HG02763 (cell line): ENCODE measurements around the gene WIPF2.
"Not testable (repeated sequence)": the region's sequence is repeated elsewhere in the genome, so short reads cannot be mapped to it uniquely, and the experiment has no call there.

Experiments
- ATAC-seq: cut with Tn5 transposase; IDR thresholded peaks from one replicate; pipeline ENCODE4 v1.9.1; 2021; ENCODE audit warnings: mild to moderate bottlenecking, moderate library complexity; ENCODE audit not compliant: unreplicated experiment

WIPF2 gene

GRCh38 chr17:40191237-40192208, 27.6 kb upstream of the WIPF2 start:
- peak; percentile 52 for ATAC-seq

GRCh38 chr17:40192961-40193360, 26.1 kb upstream of the WIPF2 start:
- no peak for ATAC-seq

GRCh38 chr17:40194821-40195220, 24.3 kb upstream of the WIPF2 start:
- ATAC-seq = no peak

GRCh38 chr17:40197550-40197949, 21.6 kb upstream of the WIPF2 start:
- no peak for ATAC-seq

GRCh38 chr17:40197965-40198456, 21.1 kb upstream of the WIPF2 start:
- ATAC-seq = not testable (repeated sequence)

GRCh38 chr17:40198576-40198975, 20.5 kb upstream of the WIPF2 start:
- ATAC-seq = no peak

- no peak for ATAC-seq
Observed at GRCh38 chr17:40203131-40203530, 16.0 kb upstream of the WIPF2 start.

- not testable (repeated sequence) for ATAC-seq
Observed at GRCh38 chr17:40206193-40206592, 12.9 kb upstream of the WIPF2 start.

- ATAC-seq = no peak
Observed at GRCh38 chr17:40209404-40210093, 9.6 kb upstream of the WIPF2 start.

- not testable (repeated sequence) for ATAC-seq
Observed at GRCh38 chr17:40213914-40214313, 5.2 kb upstream of the WIPF2 start.

- no peak for ATAC-seq
Observed at GRCh38 chr17:40218006-40218739, 931 bp upstream of the WIPF2 start.

GRCh38 chr17:40219594-40220338, 662 bp downstream of the WIPF2 start:
- ATAC-seq = peak; percentile 21

GRCh38 chr17:40224718-40225550, 5.8 kb downstream of the WIPF2 start:
- ATAC-seq = no peak

- ATAC-seq = not testable (repeated sequence)
Observed at GRCh38 chr17:40229146-40229545, 10.0 kb downstream of the WIPF2 start.

GRCh38 chr17:40230670-40231069, 11.6 kb downstream of the WIPF2 start:
- ATAC-seq = no peak

- not testable (repeated sequence) for ATAC-seq
Observed at GRCh38 chr17:40231928-40232327, 12.8 kb downstream of the WIPF2 start.

- ATAC-seq = no peak
Observed at GRCh38 chr17:40241252-40241834, 22.2 kb downstream of the WIPF2 start.

- no peak for ATAC-seq
Observed at GRCh38 chr17:40242774-40243173, 23.7 kb downstream of the WIPF2 start.

GRCh38 chr17:40243761-40244160, 24.7 kb downstream of the WIPF2 start:
- no peak for ATAC-seq
